MM.1S (cell line): ENCODE results near the gene KCNJ16.

ENCODE experiments used
- EZH2 ChIP-seq: fragments of 300-600 bp; sonication (generic); optimal IDR thresholded peaks from 2 replicates; pipeline ENCODE3; 2017; ENCODE audit warnings: low read depth, mild to moderate bottlenecking, antibody characterized with exemption, low read length, mixed read lengths
- TF ChIP-seq, protein P1 (sequence below): fragments of 300-600 bp; sonication (generic); IDR thresholded peaks from 2 replicates; pipeline ENCODE4 v1.5.1; 2016; ENCODE audit warnings: antibody characterized with exemption, low read length, mixed read lengths

DNA sequence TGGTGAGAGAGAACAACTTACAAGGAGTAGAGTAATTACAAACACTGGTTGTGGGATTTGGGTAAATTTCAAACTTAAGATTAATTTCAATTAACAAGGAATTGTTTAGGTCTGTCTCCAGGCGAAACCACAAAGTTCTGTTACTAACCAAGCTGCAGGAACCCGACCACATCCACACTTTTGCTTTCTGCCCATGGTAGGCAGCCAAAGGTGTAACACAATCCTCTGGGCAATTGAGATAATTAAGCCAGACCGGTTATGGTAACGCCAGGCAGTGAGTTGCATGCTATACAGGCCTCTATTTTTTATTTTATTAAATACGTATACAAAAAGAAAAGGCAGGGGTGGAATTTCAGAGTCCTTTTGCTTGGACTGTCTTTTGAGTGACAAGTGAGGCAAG lies 106.4 kb downstream of the KCNJ16 start:
- TF ChIP-seq, protein P1, sequence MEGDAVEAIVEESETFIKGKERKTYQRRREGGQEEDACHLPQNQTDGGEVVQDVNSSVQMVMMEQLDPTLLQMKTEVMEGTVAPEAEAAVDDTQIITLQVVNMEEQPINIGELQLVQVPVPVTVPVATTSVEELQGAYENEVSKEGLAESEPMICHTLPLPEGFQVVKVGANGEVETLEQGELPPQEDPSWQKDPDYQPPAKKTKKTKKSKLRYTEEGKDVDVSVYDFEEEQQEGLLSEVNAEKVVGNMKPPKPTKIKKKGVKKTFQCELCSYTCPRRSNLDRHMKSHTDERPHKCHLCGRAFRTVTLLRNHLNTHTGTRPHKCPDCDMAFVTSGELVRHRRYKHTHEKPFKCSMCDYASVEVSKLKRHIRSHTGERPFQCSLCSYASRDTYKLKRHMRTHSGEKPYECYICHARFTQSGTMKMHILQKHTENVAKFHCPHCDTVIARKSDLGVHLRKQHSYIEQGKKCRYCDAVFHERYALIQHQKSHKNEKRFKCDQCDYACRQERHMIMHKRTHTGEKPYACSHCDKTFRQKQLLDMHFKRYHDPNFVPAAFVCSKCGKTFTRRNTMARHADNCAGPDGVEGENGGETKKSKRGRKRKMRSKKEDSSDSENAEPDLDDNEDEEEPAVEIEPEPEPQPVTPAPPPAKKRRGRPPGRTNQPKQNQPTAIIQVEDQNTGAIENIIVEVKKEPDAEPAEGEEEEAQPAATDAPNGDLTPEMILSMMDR: no peak
- TF ChIP-seq EZH2: no peak
